Breast epithelium (tissue), 3 donors: ENCODE measurements around the gene CA10.

ENCODE experiments used
- CTCF ChIP-seq, 3 donors: fragments of 450-650 bp; IDR thresholded peaks; one replicate each; pipeline ENCODE4 v1.5.1; 2016 to 2017; ENCODE audit warnings: antibody characterized with exemption in 3 of 3, mild to moderate bottlenecking in 3 of 3, moderate library complexity in 3 of 3
- POLR2A ChIP-seq: fragments of 450-650 bp; IDR thresholded peaks from one replicate; pipeline ENCODE4 v1.6.1; 2016; ENCODE audit warnings: antibody characterized with exemption, mild to moderate bottlenecking, moderate library complexity

DNA sequence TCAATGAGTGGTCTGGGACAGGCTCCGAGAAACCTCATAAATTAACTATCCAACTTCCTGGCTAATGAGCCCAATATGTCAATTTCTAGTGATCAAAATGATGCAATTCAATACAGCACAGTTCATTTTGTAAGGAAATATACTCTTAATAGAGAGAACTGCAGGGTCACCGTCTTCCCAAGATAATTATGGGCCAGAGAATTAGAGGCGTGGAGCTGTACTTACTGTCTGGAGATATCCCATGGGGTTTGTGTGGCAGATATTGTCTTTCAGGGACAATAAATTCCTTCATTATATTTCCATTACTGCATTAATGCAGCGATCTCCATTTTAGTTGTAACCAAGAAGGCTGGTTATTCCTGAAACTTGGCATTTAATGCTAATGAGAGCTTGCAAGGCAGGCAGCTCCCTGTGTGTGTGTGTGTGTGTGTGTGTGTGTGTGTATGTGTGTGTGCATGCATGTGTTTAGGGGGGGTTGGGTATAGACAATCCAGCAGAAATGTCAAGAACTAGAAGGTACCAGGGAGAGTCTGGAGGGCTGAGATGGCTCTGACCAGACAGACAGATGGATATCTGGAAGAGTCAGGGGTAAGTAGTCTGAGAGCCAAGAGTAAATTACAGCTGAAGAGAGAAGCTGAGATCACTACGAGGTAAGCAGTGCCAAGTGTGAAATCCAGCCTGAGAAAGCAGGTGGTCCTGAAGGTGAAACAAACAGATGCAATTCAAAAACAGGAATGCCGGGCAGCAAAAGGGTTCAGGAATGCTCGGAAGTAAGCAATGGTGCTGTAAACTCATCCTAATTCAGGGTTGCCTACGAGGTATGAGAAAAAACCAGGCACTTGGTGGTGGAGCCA is 393.0 kb downstream of the CA10 start:
- no peak for TF ChIP-seq POLR2A
- TF ChIP-seq CTCF (IDR thresholded peaks at IDR 0.05), result no peak
